Activated CD4-positive, alpha-beta memory T cell treated with anti-CD3 and anti-CD28 coated beads for 36 hours (primary cell): Measurements from ENCODE around the gene TDP2. TPM values are rescaled to one million over a fixed set of nuclear protein-coding genes. Genes with fewer than 3 reads are reported as not detected.
A peak's percentile ranks its signal among the peaks of the same experiment; 100 is the strongest.
"Not testable (repeated sequence)": the region's sequence is repeated elsewhere in the genome, so short reads cannot be mapped to it uniquely, and the experiment has no call there.

ENCODE experiments used
- CTCF ChIA-PET: fragments of 350-600 bp; sonication (Branson Sonifier 250); formaldehyde crosslinking; loops from one replicate; lab custom pipeline; 2021; ENCODE audit warnings: antibody characterized with exemption, inconsistent platforms; lab: Charles Lee
- POLR2A ChIA-PET: fragments of 350-600 bp; sonication (Branson Sonifier 250); formaldehyde crosslinking; loops from one replicate; lab custom pipeline; 2021; ENCODE audit warnings: antibody characterized with exemption; lab: Charles Lee
- DNase-seq: peaks from one replicate; pipeline ENCODE4 v3.0.0-alpha.2; 2020
- H3K27ac Mint-ChIP-seq: one replicate; pipeline ENCODE4 v1.8.0; 2021; ENCODE audit warnings: mixed read lengths
- H3K27me3 Mint-ChIP-seq: one replicate; pipeline ENCODE4 v1.8.0; 2021; ENCODE audit warnings: mixed read lengths
- H3K36me3 Mint-ChIP-seq: one replicate; pipeline ENCODE4 v1.8.0; 2021; ENCODE audit warnings: mixed read lengths
- H3K4me1 Mint-ChIP-seq: one replicate; pipeline ENCODE4 v1.8.0; 2021; ENCODE audit warnings: low read depth, mixed read lengths
- H3K4me3 Mint-ChIP-seq: one replicate; pipeline ENCODE4 v1.8.0; 2021; ENCODE audit warnings: mild to moderate bottlenecking, mixed read lengths
- H3K9me3 Mint-ChIP-seq: one replicate; pipeline ENCODE4 v1.8.0; 2021; ENCODE audit warnings: mixed read lengths
- intact Hi-C: fragments of 100-400 bp; cut with micrococcal nuclease; formaldehyde crosslinking; loops from one replicate; pipeline ENCODE4 v1.15.1; 2023
- total RNA-seq, 2 experiments: library from RNA; stranded (reverse); gene quantifications; one replicate each; pipeline ENCODE4 v1.2.3, GENCODE V29; 2021

TDP2 gene
- total RNA-seq, 2 experiments from 2014 or later = 47.5 to 48.6 TPM

DNA sequence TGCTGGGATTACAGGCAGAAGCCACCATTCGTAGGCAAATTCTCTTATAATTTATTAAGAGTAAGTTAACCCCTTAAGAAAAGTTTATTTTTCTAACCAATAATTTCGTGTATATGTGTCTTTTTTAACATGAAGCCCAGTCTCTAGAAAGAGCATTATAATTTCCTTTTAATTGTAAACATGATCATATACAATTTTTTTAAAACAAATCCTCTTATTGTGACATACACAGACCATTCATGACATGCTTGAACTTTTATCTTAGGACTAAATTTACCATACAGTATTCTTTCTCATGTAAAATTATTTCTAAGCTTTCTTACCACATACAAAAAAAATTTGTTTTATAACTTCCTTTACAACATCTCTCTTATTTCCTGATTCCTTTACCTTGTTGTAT lies 6.9 kb upstream of the TDP2 start:
- intact Hi-C loops = no loop called here
- no peak overlapping the region for H3K4me3 Mint-ChIP-seq
- POLR2A ChIA-PET = no interaction called here
- CTCF ChIA-PET = interaction anchor here (0.7 kb wide), 1 partner anchor 87 kb away, joined by 3 read pairs; no protein-coding TSS in a partner anchor
- no peaks in the 10 kb centered on the region for H3K27me3 Mint-ChIP-seq
- peaks cover 29% of the 10 kb centered on the region for H3K9me3 Mint-ChIP-seq
- DNase-seq = no peak
- H3K27ac Mint-ChIP-seq = no peak overlapping the region
- peaks cover 30% of the 10 kb centered on the region for H3K36me3 Mint-ChIP-seq
- peaks cover 6% of the 10 kb centered on the region for H3K4me1 Mint-ChIP-seq

DNA sequence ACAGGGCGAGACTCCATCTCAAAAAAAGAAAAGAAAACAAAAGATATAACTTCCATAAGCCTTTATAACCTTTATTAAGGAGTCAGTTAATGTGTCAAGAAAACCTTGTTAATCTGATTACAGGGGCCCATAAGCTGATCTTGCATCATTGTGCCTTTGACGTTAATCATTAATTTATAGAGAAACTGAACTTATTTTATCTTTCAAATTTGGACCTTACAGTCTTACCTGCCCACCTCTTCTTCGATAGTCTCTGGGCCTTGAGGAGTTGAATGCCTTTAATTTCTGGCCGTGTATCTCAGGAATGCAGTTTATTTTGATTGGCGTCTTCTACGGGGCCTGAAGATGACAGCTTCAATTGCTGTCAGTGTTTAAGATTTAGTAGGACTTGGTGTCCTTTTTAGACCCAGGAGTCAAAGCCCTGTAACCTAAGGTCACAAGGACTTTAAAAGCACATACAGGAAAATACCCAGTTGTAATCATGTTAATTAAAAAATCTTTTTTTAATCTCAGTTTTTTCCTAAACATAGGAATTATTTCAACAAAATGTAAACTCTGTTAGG lies 6.0 kb upstream of the TDP2 start:
- peaks cover 30% of the 10 kb centered on the region for H3K36me3 Mint-ChIP-seq
- H3K9me3 Mint-ChIP-seq = peaks cover 29% of the 10 kb centered on the region
- DNase-seq = no peak
- ChIA-PET POLR2A (no interaction called here), CTCF (interaction anchor here (0.9 kb wide), 1 partner anchor 94 kb away, joined by 3 read pairs; no protein-coding TSS in a partner anchor)
- no peak overlapping the region for H3K27ac Mint-ChIP-seq
- no peak overlapping the region for H3K4me3 Mint-ChIP-seq
- no peaks in the 10 kb centered on the region for H3K27me3 Mint-ChIP-seq
- peaks cover 14% of the 10 kb centered on the region for H3K4me1 Mint-ChIP-seq
- intact Hi-C loops = no loop called here

DNA sequence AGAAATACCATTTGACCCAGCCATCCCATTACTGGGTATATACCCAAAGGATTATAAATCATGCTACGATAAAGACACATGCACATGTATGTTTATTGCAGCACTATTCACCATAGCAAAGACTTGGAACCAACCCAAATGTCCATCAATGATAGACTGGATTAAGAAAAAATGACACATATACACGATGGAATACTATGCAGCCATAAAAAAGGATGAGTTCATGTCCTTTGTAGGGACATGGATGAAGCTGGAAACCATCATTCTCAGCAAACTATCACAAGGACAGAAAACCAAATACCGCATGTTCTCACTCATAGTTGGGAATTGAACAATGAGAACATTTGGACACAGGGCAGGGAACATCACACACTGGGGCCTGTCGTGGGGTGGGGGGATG lies 4.4 kb upstream of the TDP2 start:
- H3K27me3 Mint-ChIP-seq, H3K27ac Mint-ChIP-seq, H3K4me3 Mint-ChIP-seq, DNase-seq, CTCF ChIA-PET, POLR2A ChIA-PET, intact Hi-C loops: not testable (repeated sequence)
- peaks cover 29% of the 10 kb centered on the region for H3K9me3 Mint-ChIP-seq
- H3K4me1 Mint-ChIP-seq = peaks cover 20% of the 10 kb centered on the region
- H3K36me3 Mint-ChIP-seq = peaks cover 41% of the 10 kb centered on the region

DNA sequence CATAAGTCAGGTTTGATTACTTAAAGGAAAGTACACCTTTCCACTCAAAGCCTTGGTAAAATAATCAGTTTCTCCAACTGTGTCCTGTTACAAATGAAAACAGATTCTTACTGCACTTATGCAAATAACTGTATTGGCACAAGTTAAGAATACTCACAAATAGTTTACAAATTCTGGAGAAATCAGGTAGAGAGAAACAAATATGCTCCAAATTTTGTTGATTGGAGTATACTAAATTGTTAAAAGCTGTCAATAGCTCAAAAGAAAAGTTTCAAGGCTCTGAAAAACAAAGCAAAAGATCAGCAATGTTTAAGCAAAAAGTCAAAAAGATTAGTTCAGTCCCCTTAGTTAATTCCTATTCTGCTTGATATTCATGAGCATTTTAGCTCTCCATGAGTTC lies 3.8 kb upstream of the TDP2 start:
- H3K27ac Mint-ChIP-seq, POLR2A ChIA-PET, DNase-seq, H3K27me3 Mint-ChIP-seq, H3K4me3 Mint-ChIP-seq, intact Hi-C loops: not testable (repeated sequence)
- Mint-ChIP-seq H3K9me3 (peaks cover 29% of the 10 kb centered on the region), H3K4me1 (peaks cover 25% of the 10 kb centered on the region), H3K36me3 (peaks cover 43% of the 10 kb centered on the region)
- CTCF ChIA-PET = interaction anchor here (0.9 kb wide), 1 partner anchor 90 kb away, joined by 3 read pairs; no protein-coding TSS in a partner anchor

DNA sequence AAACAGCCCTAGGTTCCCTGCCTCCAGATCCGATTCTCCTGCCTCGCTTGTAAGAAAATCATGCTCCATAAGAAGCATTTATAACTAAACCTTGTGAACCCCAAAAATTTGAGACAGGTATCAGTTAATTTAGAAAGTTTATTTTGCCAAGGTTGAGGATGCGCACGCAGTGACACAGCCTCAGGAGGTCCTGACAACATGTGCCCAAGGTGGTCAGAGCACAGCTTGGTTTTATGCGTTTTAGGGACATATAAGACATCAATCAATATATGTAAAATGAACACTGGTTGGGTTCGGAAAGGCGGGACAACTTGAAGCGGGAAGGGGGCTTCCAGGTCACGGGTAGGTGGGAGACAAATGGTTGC lies 2.3 kb upstream of the TDP2 start:
- Mint-ChIP-seq H3K36me3 (peaks cover 48% of the 10 kb centered on the region), H3K27me3 (no peaks in the 10 kb centered on the region), H3K27ac (no peak overlapping the region), H3K4me1 (peaks cover 39% of the 10 kb centered on the region), H3K4me3 (no peak overlapping the region), H3K9me3 (peaks cover 29% of the 10 kb centered on the region)
- ChIA-PET POLR2A (no interaction called here), CTCF (no interaction called here)
- intact Hi-C loops = loop anchor here (10.0 kb wide), 1 partner anchor 174 kb away; the partner anchor contains the start of gene ALDH5A1
- DNase-seq = no peak

DNA sequence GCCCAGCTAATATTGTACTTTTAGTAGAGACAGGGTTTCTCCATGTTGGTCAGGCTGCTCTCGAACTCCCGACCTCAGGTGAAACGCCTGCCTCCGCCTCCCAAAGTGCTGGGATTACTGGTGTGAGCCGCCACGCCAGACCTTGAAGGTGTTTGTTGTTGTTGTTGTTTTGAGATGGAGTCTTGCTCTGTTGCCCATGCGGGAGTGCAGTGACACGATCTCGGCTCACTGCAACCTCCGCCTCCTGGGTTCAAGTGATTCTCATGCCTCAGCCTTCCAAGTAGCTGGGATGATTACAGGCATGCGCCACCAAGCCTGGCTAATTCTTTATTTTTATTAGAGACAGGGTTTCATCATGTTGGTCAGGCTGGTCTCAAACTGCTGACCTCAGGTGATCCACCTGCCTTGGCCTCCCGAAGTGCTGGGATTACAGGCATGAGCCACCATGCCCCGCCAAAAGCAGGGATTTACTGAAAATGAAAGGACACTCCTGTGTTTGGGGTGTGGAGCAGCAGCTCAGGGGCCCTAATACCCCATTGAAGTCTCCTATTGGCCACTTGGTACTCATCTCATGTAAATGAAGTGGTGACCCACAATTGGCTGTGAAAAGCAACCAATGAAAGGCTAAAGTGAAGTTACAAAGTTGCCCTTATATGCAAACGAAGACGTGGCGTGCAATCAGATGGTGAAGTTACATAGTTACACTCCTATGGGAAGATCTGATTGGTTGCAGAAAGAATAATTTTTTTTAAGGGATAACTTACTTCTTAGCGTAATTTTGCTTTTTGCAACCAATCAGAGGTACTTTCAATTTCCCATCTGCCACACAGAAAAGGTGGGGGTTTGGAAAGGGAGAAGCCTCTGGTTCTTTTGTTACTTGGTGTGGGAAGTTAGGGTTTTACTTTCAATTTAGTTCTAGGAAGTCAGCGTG lies 1.6 kb upstream of the TDP2 start:
- intact Hi-C loops = loop anchor here (10.0 kb wide), 1 partner anchor 174 kb away; the partner anchor contains the start of gene ALDH5A1
- H3K9me3 Mint-ChIP-seq = peaks cover 23% of the 10 kb centered on the region
- DNase-seq, POLR2A ChIA-PET, H3K27me3 Mint-ChIP-seq, CTCF ChIA-PET, H3K27ac Mint-ChIP-seq: not testable (repeated sequence)
- peaks cover 45% of the 10 kb centered on the region for H3K4me1 Mint-ChIP-seq
- peak overlapping the region; percentile 95 for H3K4me3 Mint-ChIP-seq
- H3K36me3 Mint-ChIP-seq = peaks cover 54% of the 10 kb centered on the region

DNA sequence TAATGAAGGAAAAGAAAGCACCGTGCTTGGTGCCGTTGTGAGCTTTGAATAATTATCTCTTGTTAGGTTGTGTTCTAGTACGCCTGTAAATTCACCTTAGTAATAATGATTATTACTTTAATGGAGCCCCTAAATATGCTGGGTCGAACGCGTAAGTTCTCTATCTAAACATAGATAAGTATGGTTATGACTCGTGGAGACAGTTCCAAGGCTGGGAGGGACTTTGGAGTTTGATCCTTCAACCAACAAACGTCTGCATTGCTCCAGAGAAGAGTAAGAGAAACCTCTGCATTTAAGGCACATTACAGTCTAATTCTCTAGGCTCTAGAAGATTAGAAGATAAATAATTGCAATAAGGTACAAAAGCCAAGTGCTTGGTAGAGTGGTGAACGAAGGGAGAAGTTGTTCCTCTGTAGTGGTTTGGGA lies 692 bp upstream of the TDP2 start:
- no peak for DNase-seq
- no peaks in the 10 kb centered on the region for H3K27me3 Mint-ChIP-seq
- peaks cover 54% of the 10 kb centered on the region for H3K36me3 Mint-ChIP-seq
- H3K4me1 Mint-ChIP-seq = peaks cover 49% of the 10 kb centered on the region
- ChIA-PET POLR2A (interaction anchor here (0.6 to 1.7 kb wide), 7 partner anchors 12 to 471 kb away, joined by 3 to 8 read pairs (median 3); partner anchors contain the start of gene C6orf62), CTCF (interaction anchor here (0.9 to 2.9 kb wide), 7 partner anchors 13 to 98 kb away, joined by 3 to 17 read pairs (median 4); no protein-coding TSS in a partner anchor)
- H3K27ac Mint-ChIP-seq = peak overlapping the region; percentile 93
- peak overlapping the region; percentile 95 for H3K4me3 Mint-ChIP-seq
- peaks cover 17% of the 10 kb centered on the region for H3K9me3 Mint-ChIP-seq
- intact Hi-C loops = loop anchor here (2.0 to 10.0 kb wide), 3 partner anchors 33 to 173 kb away; partner anchors contain the start of genes ALDH5A1 and GMNN

DNA sequence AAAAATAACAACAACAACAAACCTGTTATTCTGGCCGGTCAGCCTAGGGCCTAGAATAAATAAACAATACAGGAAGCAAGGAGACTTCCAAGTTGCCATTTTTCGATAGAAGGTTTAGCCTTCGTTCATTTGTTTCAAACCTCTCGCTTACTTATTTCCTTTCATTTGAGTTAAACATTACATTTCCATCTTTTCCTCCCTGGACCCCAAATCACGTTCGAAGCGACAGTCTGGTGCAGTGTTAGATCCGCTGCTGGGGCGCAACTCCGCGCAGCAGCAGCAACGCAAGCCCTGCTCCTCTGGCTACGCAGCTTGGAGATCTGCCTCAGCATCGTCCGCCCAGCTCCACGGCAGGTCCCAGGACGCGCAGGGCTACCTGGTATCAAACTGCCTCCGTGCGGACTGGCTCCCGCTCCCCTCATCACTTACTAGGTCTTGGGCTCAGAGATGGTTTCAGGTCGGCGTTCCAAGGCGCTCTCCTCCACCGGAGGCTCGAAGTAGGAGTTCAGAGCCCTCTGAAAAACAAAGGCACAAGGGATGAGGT lies 530 bp downstream of the TDP2 start:
- Mint-ChIP-seq H3K4me1 (peaks cover 58% of the 10 kb centered on the region), H3K4me3 (peak overlapping the region; percentile 95), H3K9me3 (peaks cover 15% of the 10 kb centered on the region), H3K27me3 (no peaks in the 10 kb centered on the region), H3K36me3 (peaks cover 59% of the 10 kb centered on the region), H3K27ac (peak overlapping the region; percentile 93)
- intact Hi-C loops = loop anchor here (1.0 to 10.0 kb wide), 6 partner anchors 20 to 171 kb away; partner anchors contain the start of genes ALDH5A1, GMNN and KIAA0319
- no peak for DNase-seq
- CTCF ChIA-PET = interaction anchor here (1.0 to 2.9 kb wide), 7 partner anchors 20 to 306 kb away, joined by 3 to 17 read pairs (median 4); partner anchors contain the start of gene KIAA0319
- POLR2A ChIA-PET = interaction anchor here (0.6 to 1.7 kb wide), 7 partner anchors 20 to 473 kb away, joined by 3 to 8 read pairs (median 3); partner anchors contain the start of genes C6orf62 and KIAA0319

DNA sequence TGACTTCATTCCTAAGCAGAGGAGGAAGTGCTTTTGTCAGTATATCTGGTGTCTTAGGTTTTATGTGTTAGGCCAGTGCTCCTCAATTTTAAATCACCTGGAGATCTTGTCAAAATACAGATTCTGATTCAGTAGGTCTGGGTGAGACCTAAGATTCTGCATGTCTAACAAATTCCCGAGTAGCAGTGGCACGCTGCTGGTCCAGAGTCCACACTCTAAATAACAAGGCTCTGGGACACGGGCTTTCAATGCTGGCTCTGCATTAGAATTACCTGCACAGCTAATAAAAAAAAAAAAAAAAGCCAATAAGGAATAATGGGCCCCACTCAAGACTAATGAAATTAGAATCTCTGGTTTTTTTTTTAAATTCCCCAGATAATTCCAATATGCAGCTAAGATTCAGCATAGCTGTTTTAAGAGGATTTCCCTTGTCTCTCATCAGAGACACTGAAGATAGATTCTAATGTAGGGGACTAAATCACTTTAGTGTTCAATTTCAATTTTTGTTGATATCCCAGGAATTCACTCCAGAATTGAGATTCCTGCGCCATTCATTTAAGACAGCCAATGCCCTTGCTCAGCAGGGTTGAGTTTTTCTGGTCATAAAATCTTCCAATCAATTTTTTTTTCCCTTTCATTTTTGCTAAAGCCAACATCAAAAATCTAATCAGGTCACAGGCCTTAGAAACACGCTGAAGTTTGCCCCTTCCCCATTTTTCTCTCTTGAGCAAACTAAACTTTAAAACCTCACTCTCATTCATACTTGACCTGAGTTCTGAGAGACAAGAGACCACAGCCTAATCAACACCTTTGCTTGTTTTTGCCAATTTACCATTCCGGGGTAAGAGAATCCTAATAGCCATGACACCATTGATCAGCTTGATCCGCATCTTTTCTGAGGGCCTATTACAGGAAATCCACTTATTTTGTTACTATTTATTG lies 2.4 kb downstream of the TDP2 start:
- intact Hi-C loops = loop anchor here (10.0 kb wide), 1 partner anchor 170 kb away; the partner anchor contains the start of gene ALDH5A1
- Mint-ChIP-seq H3K27ac (peak overlapping the region; percentile 9), H3K4me3 (peak overlapping the region; percentile 95), H3K27me3 (no peaks in the 10 kb centered on the region), H3K9me3 (peaks cover 4% of the 10 kb centered on the region), H3K4me1 (peaks cover 64% of the 10 kb centered on the region), H3K36me3 (peaks cover 49% of the 10 kb centered on the region)
- ChIA-PET CTCF (interaction anchor here (2.7 to 2.9 kb wide), 2 partner anchors 80 to 83 kb away, joined by 13 to 17 read pairs; no protein-coding TSS in a partner anchor), POLR2A (interaction anchor here (1.7 kb wide), 1 partner anchor 18 kb away, joined by 4 read pairs; the partner anchor contains the start of gene KIAA0319)
- DNase-seq = no peak

DNA sequence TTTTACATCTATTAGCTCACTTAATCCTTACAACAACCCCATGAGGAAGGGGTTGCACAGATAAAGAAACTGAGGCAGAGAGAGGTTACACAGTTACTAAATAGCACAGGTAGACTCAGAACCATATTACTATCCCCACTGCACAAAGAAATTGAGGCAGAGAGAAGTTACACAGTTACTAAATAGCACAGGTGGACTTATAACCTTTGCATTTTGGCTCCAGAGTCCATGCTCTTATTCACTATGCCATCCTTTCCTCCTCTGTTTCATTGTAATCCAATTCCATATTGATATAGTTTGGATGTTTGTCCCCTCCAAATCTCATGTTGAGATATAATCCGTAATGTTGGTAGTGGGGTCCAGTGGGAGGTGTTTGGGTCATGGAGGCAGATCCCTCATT lies 3.5 kb downstream of the TDP2 start:
- H3K9me3 Mint-ChIP-seq = no peaks in the 10 kb centered on the region
- H3K4me1 Mint-ChIP-seq = peaks cover 60% of the 10 kb centered on the region
- intact Hi-C loops = loop anchor here (10.0 kb wide), 1 partner anchor 168 kb away; the partner anchor contains the start of gene ALDH5A1
- H3K27ac Mint-ChIP-seq = no peak overlapping the region
- ChIA-PET POLR2A (no interaction called here), CTCF (no interaction called here)
- no peak for DNase-seq
- H3K27me3 Mint-ChIP-seq = no peaks in the 10 kb centered on the region
- H3K36me3 Mint-ChIP-seq = peaks cover 45% of the 10 kb centered on the region
- H3K4me3 Mint-ChIP-seq = no peak overlapping the region
